A549 (cell line): ENCODE results near the gene CCDC27. TPM values are rescaled to one million over a fixed set of nuclear protein-coding genes. Genes with fewer than 3 reads are reported as not detected.

ENCODE experiments used
- ATAC-seq, 2 experiments: fragments of 200-7000 bp in 1 of 2; fragments of >200 bp in 1 of 2; cut with Nextera tagmentation in 1 of 2; cut with Tn5 transposase in 1 of 2; 3 replicates each; pipeline versions ENCODE4 v1.8.0 to v1.9.1; 2018 to 2020; ENCODE audit warnings: mild to moderate bottlenecking in 1 of 2, moderate library complexity in 1 of 2
- CTCF ChIA-PET: fragments of 300-600 bp; sonication (Branson Sonifier 250); formaldehyde crosslinking; extraction: SDS; loops from one replicate; lab custom pipeline; 2021; ENCODE audit warnings: antibody characterized with exemption, inconsistent platforms; lab: Yijun Ruan, JAX
- POLR2A ChIA-PET: fragments of 350-600 bp; formaldehyde crosslinking; extraction: SDS; loops from one replicate; lab custom pipeline; 2021; ENCODE audit warnings: antibody characterized with exemption, inconsistent platforms; lab: Yijun Ruan, JAX
- DNase-seq, 2 experiments: peaks; one replicate each; pipeline versions ENCODE4 v3.0.0 to v3.0.0-alpha.2; 2011 to 2016; ENCODE audit warnings: low read depth in 1 of 2, low spot score in 1 of 2
- FAIRE-seq: peaks from 2 replicates; lab custom pipeline; 2011; peaks lifted over from hg19 to GRCh38; lab: Jason Lieb, UNC
- H3K27ac ChIP-seq, 2 experiments: fragments of >200 bp; sonication (Bioruptor Twin); formaldehyde crosslinking; 3 replicates each; pipeline ENCODE4 v1.5.1; 2016 to 2017
- H3K4me1 ChIP-seq: fragments of >200 bp; sonication (Bioruptor Twin); formaldehyde crosslinking; 3 replicates; pipeline ENCODE4 v1.6.1; 2016
- H3K4me2 ChIP-seq: fragments of >200 bp; sonication (Bioruptor Twin); formaldehyde crosslinking; 3 replicates; pipeline ENCODE4 v1.6.1; 2016
- H3K4me3 ChIP-seq: fragments of >200 bp; sonication (Bioruptor Twin); formaldehyde crosslinking; 3 replicates; pipeline ENCODE4 v1.5.1; 2016
- H3K9me3 ChIP-seq: fragments of >200 bp; sonication (Bioruptor Twin); formaldehyde crosslinking; 3 replicates; pipeline ENCODE4 v1.6.1; 2016
- CTCF ChIP-seq: fragments of >200 bp; sonication (Bioruptor Twin); formaldehyde crosslinking; IDR thresholded peaks from 3 replicates; pipeline ENCODE4 v1.5.1; 2016
- E2F6 ChIP-seq: IDR thresholded peaks from 2 replicates; pipeline ENCODE4 v1.6.1; 2012; ENCODE audit warnings: low read depth, borderline replicate concordance
- FOSL2 ChIP-seq, 2 experiments: fragments of 450-650 bp in 1 of 2; fragments of >200 bp in 1 of 2; sonication (Bioruptor Twin) in 1 of 2; formaldehyde crosslinking; IDR thresholded peaks; 2 replicates each; pipeline versions ENCODE4 v1.5.0 to v1.6.1; 2016 to 2020; ENCODE audit warnings: mild to moderate bottlenecking in 1 of 2, moderate library complexity in 1 of 2
- GATA3 ChIP-seq: IDR thresholded peaks from 2 replicates; pipeline ENCODE4 v1.6.1; 2012; ENCODE audit warnings: borderline replicate concordance
- HDAC2 ChIP-seq: fragments of 200-600 bp; sonication (generic); IDR thresholded peaks from 2 replicates; pipeline ENCODE4 v1.6.1; 2016
- HEYL ChIP-seq: fragments of 250-450 bp; sonication (Bioruptor Pico); IDR thresholded peaks from 2 replicates; pipeline ENCODE4 v1.8.0; 2021; ENCODE audit warnings: mild to moderate bottlenecking, moderate library complexity
- HMGXB4 ChIP-seq: fragments of 250-450 bp; sonication (Bioruptor Pico); IDR thresholded peaks from 2 replicates; pipeline ENCODE4 v1.5.0; 2021; ENCODE audit warnings: mild to moderate bottlenecking, moderate library complexity, borderline replicate concordance
- HOXA7 ChIP-seq: fragments of 250-450 bp; sonication (Bioruptor Pico); IDR thresholded peaks from 2 replicates; pipeline ENCODE4 v1.5.0; 2020; ENCODE audit warnings: mild to moderate bottlenecking, moderate library complexity
- HOXB13 ChIP-seq: fragments of 250-450 bp; sonication (Bioruptor Pico); IDR thresholded peaks from 2 replicates; pipeline ENCODE4 v1.5.0; 2020; ENCODE audit warnings: low read depth, mild to moderate bottlenecking, moderate library complexity
- JUNB ChIP-seq: fragments of >200 bp; sonication (Bioruptor Twin); formaldehyde crosslinking; IDR thresholded peaks from 2 replicates; pipeline ENCODE4 v1.6.1; 2016
- MAFK ChIP-seq: fragments of 450-650 bp; IDR thresholded peaks from 2 replicates; pipeline ENCODE4 v1.6.1; 2014; ENCODE audit not compliant: partially characterized antibody
- MAX ChIP-seq: IDR thresholded peaks from 2 replicates; pipeline ENCODE4 v1.6.1; 2012
- NFE2L2 ChIP-seq: fragments of 150-350 bp; conservative IDR thresholded peaks from 2 replicates; pipeline ENCODE4 v1.6.1; 2014; ENCODE audit warnings: low read length
- NPAS2 ChIP-seq: fragments of 250-450 bp; sonication (Bioruptor Pico); IDR thresholded peaks from 2 replicates; pipeline ENCODE4 v1.8.0; 2022; ENCODE audit warnings: mild to moderate bottlenecking, moderate library complexity, borderline replicate concordance
- RAD21 ChIP-seq, 2 experiments: fragments of >200 bp in 1 of 2; sonication (Bioruptor Twin) in 1 of 2; formaldehyde crosslinking in 1 of 2; IDR thresholded peaks in 1 of 2; conservative IDR thresholded peaks in 1 of 2; 2 replicates in 1 of 2; 3 replicates in 1 of 2; pipeline ENCODE4 v1.6.1; 2012 to 2018; ENCODE audit warnings: inconsistent platforms in 1 of 2
- RFX5 ChIP-seq: fragments of 450-650 bp; IDR thresholded peaks from 2 replicates; pipeline ENCODE4 v1.7.1; 2014; ENCODE audit warnings: antibody characterized with exemption, mild to moderate bottlenecking, moderate library complexity
- RNF2 ChIP-seq: fragments of 200-600 bp; sonication (generic); IDR thresholded peaks from 2 replicates; pipeline ENCODE4 v1.6.1; 2016; ENCODE audit warnings: low read depth, mild to moderate bottlenecking, antibody characterized with exemption, moderate library complexity, borderline replicate concordance
- TFCP2L1 ChIP-seq: fragments of 250-450 bp; sonication (Bioruptor Pico); IDR thresholded peaks from 2 replicates; pipeline ENCODE4 v1.5.0; 2021; ENCODE audit warnings: mild to moderate bottlenecking
- TP53 ChIP-seq: fragments of 250-450 bp; sonication (Bioruptor Pico); IDR thresholded peaks from 2 replicates; pipeline ENCODE4 v1.5.0; 2021; ENCODE audit warnings: mild to moderate bottlenecking, moderate library complexity
- ZSCAN20 ChIP-seq: fragments of 250-450 bp; sonication (Bioruptor Pico); IDR thresholded peaks from 2 replicates; pipeline ENCODE4 v1.8.0; 2022; ENCODE audit warnings: mild to moderate bottlenecking, moderate library complexity
- WGBS: methylation state at CpG from one replicate; pipeline ENCODE4 v1.1.6; 2017; ENCODE audit errors: missing lambda C conversion rate; 5-methylcytosine and 5-hydroxymethylcytosine counted together
- polyA plus RNA-seq, 4 experiments: library from polyadenylated mRNA; depleted of rRNA in 3 of 4; stranded (reverse); fragments of >200 nt; fragmentation: RNase III in 1 of 4; extraction: RNeasy Plus Mini Kit Qiagen cat#74134 plus additional on column Dnase treatment in 1 of 4; gene quantifications; 2 replicates in 3 of 4; 3 replicates in 1 of 4; pipeline ENCODE4 v1.2.3, GENCODE V29; 2011 to 2017

Gene CCDC27
- polyA plus RNA-seq, 2 of the 4 experiments (the other 2 are of a cell fraction): not detected

- no peak for TF ChIP-seq CTCF
Measured at GRCh38 chr1:3731583-3732433, 20.4 kb upstream of the CCDC27 start (continued).

- FAIRE-seq: no peak
- CTCF ChIA-PET: interaction anchor here (2.0 to 4.7 kb wide), 2 partner anchors 9 to 279 kb away, joined by 5 to 22 read pairs; no protein-coding TSS in a partner anchor
Measured at GRCh38 chr1:3732434-3733093, 19.7 kb upstream of the CCDC27 start.

More at GRCh38 chr1:3732434-3733093, 19.7 kb upstream of the CCDC27 start:
- WGBS: 83% methylated on average over 1 of the region's 37 CpGs
- no peak for ATAC-seq
- Histone ChIP-seq H3K27ac (no peak overlapping the region), H3K9me3 (no peaks in the 10 kb centered on the region), H3K4me3 (no peak overlapping the region), H3K4me1 (no peaks in the 10 kb centered on the region), H3K4me2 (no peak overlapping the region)
- POLR2A ChIA-PET: no interaction called here
- no peak for DNase-seq
- no peak for TF ChIP-seq NPAS2 (CRISPR knock-in tag)
- TF ChIP-seq HOXA7 (CRISPR knock-in tag): no peak
- no peak for TF ChIP-seq TP53 (CRISPR knock-in tag)
- no peak for TF ChIP-seq E2F6
- no peak for TF ChIP-seq NFE2L2
- TF ChIP-seq HMGXB4 (CRISPR knock-in tag): no peak
- TF ChIP-seq HEYL (CRISPR knock-in tag): no peak
- no peak for TF ChIP-seq FOSL2 (IDR thresholded peaks at IDR 0.05)
- no peak for TF ChIP-seq FOSL2 (CRISPR knock-in tag; IDR thresholded peaks at IDR 0.05)
- no peak for TF ChIP-seq GATA3
- TF ChIP-seq RFX5: no peak
- no peak for TF ChIP-seq RNF2
- no peak for TF ChIP-seq HDAC2
- TF ChIP-seq CTCF: no peak
- no peak for TF ChIP-seq RAD21 (conservative IDR thresholded peaks at IDR 0.05 in 1 of 2, IDR thresholded peaks at IDR 0.05 in 1 of 2)
- no peak for TF ChIP-seq JUNB
- no peak for TF ChIP-seq MAFK
- TF ChIP-seq MAX: no peak
- TF ChIP-seq HOXB13 (CRISPR knock-in tag): no peak
- no peak for TF ChIP-seq ZSCAN20 (CRISPR knock-in tag)
- TF ChIP-seq TFCP2L1 (CRISPR knock-in tag): no peak
